Measurements from ENCODE around the gene COL6A1. TPM values are rescaled to one million over a fixed set of nuclear protein-coding genes. Genes with fewer than 3 reads are reported as not detected.

COL6A1 gene
- total and polyA plus RNA-seq, 2 of the 4 experiments (the other 2 are of a cell fraction) = 173 to 1,578 TPM

GRCh38 chr21:45945066-45945867 is 36.3 kb upstream of the COL6A1 start (continued):
- no peak for TF ChIP-seq NFE2L2 (IDR thresholded peaks at IDR 0.05; ENCODE audit: low read depth, low read length)

- BruUV-seq (replicated peaks) = no TSS peak
- no peak for DNase-seq
- TF ChIP-seq CHD1 (IDR thresholded peaks at IDR 0.05; ENCODE audit: low read depth, low read length) (no peak), FOS (IDR thresholded peaks at IDR 0.05; ENCODE audit: low read depth, low read length) (no peak), RAD21 (IDR thresholded peaks at IDR 0.05; ENCODE audit: low read length) (no peak), MXI1 (IDR thresholded peaks at IDR 0.05; ENCODE audit: borderline replicate concordance, low read depth, low read length) (no peak), SMC3 (IDR thresholded peaks at IDR 0.05; ENCODE audit: low read depth, low read length) (no peak), RCOR1 (IDR thresholded peaks at IDR 0.05; ENCODE audit: insufficient replicate concordance, low read length) (no peak), BHLHE40 (IDR thresholded peaks at IDR 0.05; ENCODE audit: low read depth, low read length) (no peak), ELK1 (IDR thresholded peaks at IDR 0.05; ENCODE audit: borderline replicate concordance, low read depth, low read length) (no peak), NFE2L2 (IDR thresholded peaks at IDR 0.05; ENCODE audit: low read depth, low read length) (no peak), MAFK (IDR thresholded peaks at IDR 0.05; ENCODE audit: low read depth, low read length) (no peak), USF2 (IDR thresholded peaks at IDR 0.05; ENCODE audit: low read depth, low read length) (no peak), CTCF (conservative IDR thresholded peaks at IDR 0.05; ENCODE audit: low read depth, low read length) (no peak), RFX5 (IDR thresholded peaks at IDR 0.05; ENCODE audit: low read depth, low read length) (no peak)
These were observed 35.7 kb upstream of the COL6A1 start for GRCh38 chr21:45945868-45946210.

More at GRCh38 chr21:45945868-45946210, 35.7 kb upstream of the COL6A1 start:
- Histone ChIP-seq H4K5ac (ENCODE audit: low read depth, low read length) (no peak overlapping the region), H3K56ac (ENCODE audit: extremely low read depth, insufficient read depth, low read length) (no peak overlapping the region), H3K27ac (ENCODE audit: insufficient read depth, low read length) (no peak overlapping the region), H3K36me3 (ENCODE audit: control insufficient read depth, insufficient read depth, low read length) (no peaks in the 10 kb centered on the region), H2BK20ac (ENCODE audit: low read depth, low read length) (no peak overlapping the region), H3K27me3 (ENCODE audit: control insufficient read depth, insufficient read depth, low read length) (no peaks in the 10 kb centered on the region; the same call in 1 of the 2 replicates), H3K4me1 (ENCODE audit: control insufficient read depth, insufficient read depth, low read length) (peaks cover 3% of the 10 kb centered on the region; the same call in 1 of the 2 replicates), H3K4me2 (ENCODE audit: low read depth, low read length) (no peak overlapping the region), H4K20me1 (ENCODE audit: insufficient read depth, low read length) (no peaks in the 10 kb centered on the region), H2AK9ac (replicated peaks; ENCODE audit: low read depth, low read length, poor library complexity) (no peak overlapping the region), H3K23ac (ENCODE audit: low read depth, low read length) (no peak overlapping the region), H2BK5ac (ENCODE audit: low read depth, low read length, poor library complexity, severe bottlenecking) (no peak overlapping the region), H2AFZ (replicated peaks; ENCODE audit: low read length, poor library complexity) (no peak overlapping the region), H3K79me1 (ENCODE audit: low read depth in 1 of 2, low read length in 2 of 2) (no peaks in the 10 kb centered on the region), H2AK5ac (ENCODE audit: low read depth, low read length) (no peak overlapping the region), H4K91ac (ENCODE audit: insufficient read depth, low read depth, low read length) (no peak overlapping the region), H4K8ac (ENCODE audit: low read depth in 2 of 2, low read length in 2 of 2) (no peak overlapping the region), H3K18ac (ENCODE audit: low read depth, low read length) (no peak overlapping the region), H2BK15ac (ENCODE audit: low read depth, low read length) (no peak overlapping the region), H3K9me3 (ENCODE audit: control insufficient read depth, insufficient read depth, low read length) (no peaks in the 10 kb centered on the region), H3K14ac (replicated peaks; ENCODE audit: low read depth, low read length) (no peak overlapping the region), H3K9me1 (ENCODE audit: insufficient read depth, low read length) (no peaks in the 10 kb centered on the region), H3K4ac (ENCODE audit: low read depth, low read length) (no peak overlapping the region), H2BK120ac (ENCODE audit: low read depth, low read length) (no peak overlapping the region), H3K9ac (ENCODE audit: low read depth, low read length) (no peak overlapping the region), H3K4me3 (ENCODE audit: insufficient read depth, low read depth, low read length) (no peak overlapping the region)
- CTCF ChIA-PET = no interaction called here
- POLR2A ChIA-PET (ENCODE audit: unreplicated experiment) = no interaction called here
- dilution Hi-C loops (cut with HindIII; ENCODE audit: low sequenced_read_pairs, unreplicated experiment) (no loop called here), intact Hi-C loops (cut with micrococcal nuclease) (no loop called here), in situ Hi-C loops (cut with MboI; ENCODE audit: low sequenced_read_pairs) (no loop called here)
- WGBS, 2 experiments (ENCODE audit: extremely low coverage in 2 of 2, insufficient read length in 1 of 2) = 72% methylated on average over 10 of the region's 12 CpGs; no CpG with 5 or more reads in 1 of the 2 experiments
- ATAC-seq (ENCODE audit: low read depth) = no peak

Data from IMR-90 (cell line).